Suprapubic skin (tissue), 4 donors: ENCODE results near the gene ROBO2.

Experiments
- EP300 ChIP-seq: sonication (generic); formaldehyde crosslinking; IDR thresholded peaks from one replicate; pipeline ENCODE4 v1.6.1; 2017; ENCODE audit warnings: antibody characterized with exemption
- POLR2A ChIP-seq, 2 donors: fragments of 450-650 bp; IDR thresholded peaks; one replicate each; pipeline ENCODE4 v1.6.1; 2017; ENCODE audit warnings: antibody characterized with exemption in 2 of 2, mild to moderate bottlenecking in 2 of 2, moderate library complexity in 2 of 2
- POLR2AphosphoS5 ChIP-seq, 3 donors: sonication (generic); formaldehyde crosslinking; IDR thresholded peaks; one replicate each; pipeline ENCODE4 v1.6.1; 2017; ENCODE audit warnings: antibody characterized with exemption in 3 of 3
- TF ChIP-seq, protein P1 (sequence below), 2 donors: fragments of 200-600 bp in 1 of 2; fragments of 450-650 bp in 1 of 2; sonication (generic) in 1 of 2; IDR thresholded peaks; one replicate each; pipeline ENCODE4 v1.5.1; 2016 to 2019; ENCODE audit warnings: antibody characterized with exemption in 2 of 2, mild to moderate bottlenecking in 1 of 2, moderate library complexity in 1 of 2

DNA sequence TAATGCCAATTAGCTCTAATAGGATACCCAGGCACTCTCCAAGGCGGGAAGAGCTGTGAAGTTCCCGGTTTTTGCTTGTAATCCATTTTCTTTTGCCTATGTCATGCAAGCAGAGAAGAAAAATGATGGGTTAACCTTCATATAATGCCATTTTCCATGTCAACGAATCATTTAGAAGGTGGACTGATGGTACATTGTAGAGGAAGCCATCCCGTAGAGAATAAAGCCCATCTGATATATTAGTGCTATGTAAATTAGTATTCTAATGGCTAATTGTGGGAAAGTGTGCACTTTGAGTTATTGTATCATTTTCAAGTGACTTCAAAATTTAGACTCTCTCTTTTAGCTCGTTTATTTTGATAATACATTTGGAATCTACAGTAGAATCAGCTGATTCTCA is 509.1 kb downstream of the ROBO2 start:
- TF ChIP-seq EP300 (no peak), POLR2AphosphoS5 (IDR thresholded peaks at IDR 0.05) (no peak), POLR2A (IDR thresholded peaks at IDR 0.05) (no peak)
- TF ChIP-seq, protein P1, sequence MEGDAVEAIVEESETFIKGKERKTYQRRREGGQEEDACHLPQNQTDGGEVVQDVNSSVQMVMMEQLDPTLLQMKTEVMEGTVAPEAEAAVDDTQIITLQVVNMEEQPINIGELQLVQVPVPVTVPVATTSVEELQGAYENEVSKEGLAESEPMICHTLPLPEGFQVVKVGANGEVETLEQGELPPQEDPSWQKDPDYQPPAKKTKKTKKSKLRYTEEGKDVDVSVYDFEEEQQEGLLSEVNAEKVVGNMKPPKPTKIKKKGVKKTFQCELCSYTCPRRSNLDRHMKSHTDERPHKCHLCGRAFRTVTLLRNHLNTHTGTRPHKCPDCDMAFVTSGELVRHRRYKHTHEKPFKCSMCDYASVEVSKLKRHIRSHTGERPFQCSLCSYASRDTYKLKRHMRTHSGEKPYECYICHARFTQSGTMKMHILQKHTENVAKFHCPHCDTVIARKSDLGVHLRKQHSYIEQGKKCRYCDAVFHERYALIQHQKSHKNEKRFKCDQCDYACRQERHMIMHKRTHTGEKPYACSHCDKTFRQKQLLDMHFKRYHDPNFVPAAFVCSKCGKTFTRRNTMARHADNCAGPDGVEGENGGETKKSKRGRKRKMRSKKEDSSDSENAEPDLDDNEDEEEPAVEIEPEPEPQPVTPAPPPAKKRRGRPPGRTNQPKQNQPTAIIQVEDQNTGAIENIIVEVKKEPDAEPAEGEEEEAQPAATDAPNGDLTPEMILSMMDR (IDR thresholded peaks at IDR 0.05), result no peak
